CD4-positive, alpha-beta T cell treated with Interferon gamma for 1 hour (primary cell): ENCODE measurements around the gene MUC6.
"Not testable (repeated sequence)": the region's sequence is repeated elsewhere in the genome, so short reads cannot be mapped to it uniquely, and the experiment has no call there.

ENCODE experiments used
- DNase-seq: peaks from one replicate; pipeline ENCODE4 v3.0.0-alpha.2; 2020

Gene MUC6

GRCh38 chr11:1019321-1019910, 17.1 kb downstream of the MUC6 start:
- no peak for DNase-seq

- no peak for DNase-seq
Observed at GRCh38 chr11:1018091-1018490, 18.4 kb downstream of the MUC6 start.

GRCh38 chr11:1017269-1018005, 19.1 kb downstream of the MUC6 start:
- no peak for DNase-seq

GRCh38 chr11:1016610-1017126, 19.9 kb downstream of the MUC6 start:
- not testable (repeated sequence) for DNase-seq

- no peak for DNase-seq
Observed at GRCh38 chr11:1015826-1016545, 20.5 kb downstream of the MUC6 start.

- DNase-seq = no peak
Observed at GRCh38 chr11:1015064-1015463, 21.5 kb downstream of the MUC6 start.

GRCh38 chr11:1014276-1014675, 22.2 kb downstream of the MUC6 start:
- no peak for DNase-seq

GRCh38 chr11:1013631-1013935, 22.9 kb downstream of the MUC6 start:
- no peak for DNase-seq

- DNase-seq = no peak
Observed at GRCh38 chr11:1012740-1013630, 23.5 kb downstream of the MUC6 start.

- no peak for DNase-seq
Observed at GRCh38 chr11:1012291-1012690, 24.2 kb downstream of the MUC6 start.

GRCh38 chr11:1011320-1011698, 25.2 kb downstream of the MUC6 start:
- no peak for DNase-seq

- DNase-seq = no peak
Observed at GRCh38 chr11:1010551-1011319, 25.8 kb downstream of the MUC6 start.

GRCh38 chr11:1009991-1010390, 26.5 kb downstream of the MUC6 start:
- no peak for DNase-seq

GRCh38 chr11:1009371-1009770, 27.1 kb downstream of the MUC6 start:
- no peak for DNase-seq

- DNase-seq = no peak
Observed at GRCh38 chr11:1008803-1009145, 27.7 kb downstream of the MUC6 start.

GRCh38 chr11:1008001-1008802, 28.3 kb downstream of the MUC6 start:
- no peak for DNase-seq

GRCh38 chr11:1007279-1007678, 29.2 kb downstream of the MUC6 start:
- no peak for DNase-seq

GRCh38 chr11:1006762-1007161, 29.8 kb downstream of the MUC6 start:
- DNase-seq = no peak

GRCh38 chr11:1005928-1006327, 30.6 kb downstream of the MUC6 start:
- no peak for DNase-seq

GRCh38 chr11:1003159-1003558, 33.4 kb downstream of the MUC6 start:
- DNase-seq = no peak

GRCh38 chr11:1002406-1002984, 34.0 kb downstream of the MUC6 start:
- no peak for DNase-seq
